GM12878 (cell line): ENCODE measurements around the gene SAC3D1. TPM values are rescaled to one million over a fixed set of nuclear protein-coding genes. Genes with fewer than 3 reads are reported as not detected.

Experiments used
- CBFB ChIP-seq: IDR thresholded peaks from 2 replicates; pipeline ENCODE4 v1.6.1; 2016; ENCODE audit warnings: antibody characterized with exemption, low read depth
- EED ChIP-seq: sonication (generic); IDR thresholded peaks from 2 replicates; pipeline ENCODE4 v1.6.1; 2016; ENCODE audit warnings: antibody characterized with exemption, low read depth
- EZH2 ChIP-seq: IDR thresholded peaks from 2 replicates; pipeline ENCODE4 v1.6.1; 2012; ENCODE audit warnings: low read depth, mild to moderate bottlenecking, control low read depth, inconsistent platforms, low read length, borderline replicate concordance; ENCODE audit not compliant: control insufficient read depth
- HDAC6 ChIP-seq: fragments of 200-600 bp; sonication (generic); IDR thresholded peaks from one replicate; pipeline ENCODE4 v1.8.0; 2017; ENCODE audit warnings: antibody characterized with exemption; ENCODE audit not compliant: unreplicated experiment
- JUND ChIP-seq: IDR thresholded peaks from 2 replicates; pipeline ENCODE4 v1.6.1; 2012; ENCODE audit warnings: low read depth, mild to moderate bottlenecking, low read length, improper control_type of control experiment, moderate library complexity
- KLF5 ChIP-seq: fragments of 450-650 bp; IDR thresholded peaks from 2 replicates; pipeline ENCODE4 v1.6.1; 2014; ENCODE audit warnings: mild to moderate bottlenecking; ENCODE audit not compliant: partially characterized antibody
- PRDM15 ChIP-seq: fragments of 450-650 bp; formaldehyde crosslinking; IDR thresholded peaks from 2 replicates; pipeline ENCODE4 v1.4.0; 2020; ENCODE audit warnings: mild to moderate bottlenecking, moderate library complexity
- RB1 ChIP-seq: fragments of 450-650 bp; formaldehyde crosslinking; IDR thresholded peaks from 2 replicates; pipeline ENCODE4 v1.6.1; 2017; ENCODE audit warnings: mild to moderate bottlenecking, borderline replicate concordance
- RCOR1 ChIP-seq: conservative IDR thresholded peaks from 2 replicates; pipeline ENCODE4 v1.6.1; 2012; ENCODE audit warnings: low read depth, low read length, improper control_type of control experiment
- SIN3A ChIP-seq: IDR thresholded peaks from 2 replicates; pipeline ENCODE4 v1.6.1; 2012; ENCODE audit warnings: low read depth, low read length, improper control_type of control experiment
- WRNIP1 ChIP-seq: IDR thresholded peaks from 2 replicates; pipeline ENCODE4 v1.6.1; 2011; ENCODE audit warnings: low read depth, low read length, improper control_type of control experiment, borderline replicate concordance
- ZBED1 ChIP-seq: IDR thresholded peaks from 2 replicates; pipeline ENCODE4 v1.6.1; 2016; ENCODE audit warnings: borderline replicate concordance
- ZSCAN29 ChIP-seq: fragments of 450-650 bp; IDR thresholded peaks from 2 replicates; pipeline ENCODE4 v1.6.1; 2017; ENCODE audit warnings: mild to moderate bottlenecking, moderate library complexity
- polyA plus RNA-seq, 11 experiments: library from polyadenylated mRNA; depleted of rRNA in 4 of 11; unstranded in 6 of 11; stranded (reverse) in 5 of 11; fragments of >200 nt; fragmentation: Nextera tagmentation in 4 of 11; fragmentation: Illumina TruSeq in 1 of 11; extraction: Ambion mirVana in 4 of 11; extraction: Trizol in 1 of 11; gene quantifications; 1 replicate in 1 of 11; 2 replicates in 10 of 11; pipeline versions ENCODE4 v1.2.1 to v1.2.3, GENCODE V29; 2011 to 2016; ENCODE audit warnings: inconsistent platforms in 2 of 11, missing spikeins in 2 of 11, low read depth in 1 of 11
- total RNA-seq, 4 experiments: library from RNA; depleted of rRNA in 3 of 4; stranded (reverse); fragments of >200 nt in 3 of 4; fragmentation: Illumina TruSeq in 1 of 4; extraction: Trizol in 1 of 4; gene quantifications; 2 replicates each; pipeline versions ENCODE4 v1.2.1 to v1.2.3, GENCODE V29; 2013 to 2021
- TF ChIP-seq, protein P1 (sequence below): fragments of 450-650 bp; IDR thresholded peaks from 2 replicates; pipeline ENCODE4 v1.6.1; 2016; ENCODE audit warnings: mild to moderate bottlenecking, moderate library complexity, borderline replicate concordance
- TF ChIP-seq, protein P2 (sequence below): fragments of 450-650 bp; formaldehyde crosslinking; IDR thresholded peaks from 2 replicates; pipeline ENCODE4 v1.5.0; 2022; ENCODE audit warnings: mild to moderate bottlenecking, missing genetic modification characterization
- TF ChIP-seq, protein P3 (sequence below): fragments of 450-650 bp; conservative IDR thresholded peaks from 2 replicates; pipeline ENCODE4 v1.6.1; 2017; ENCODE audit warnings: mild to moderate bottlenecking, moderate library complexity

SAC3D1 gene
- total and polyA plus RNA-seq, 10 of the 15 experiments (the other 5 are each of a cell fraction or from before 2014, with no cell fraction given): 0.16 to 44.6 (median 12.1) TPM

GRCh38 chr11:65083834-65084597 is 43.0 kb downstream of the SAC3D1 start, which contains the start of the genes CDCA5 and ZFPL1 (continued):
- TF ChIP-seq, protein P1, sequence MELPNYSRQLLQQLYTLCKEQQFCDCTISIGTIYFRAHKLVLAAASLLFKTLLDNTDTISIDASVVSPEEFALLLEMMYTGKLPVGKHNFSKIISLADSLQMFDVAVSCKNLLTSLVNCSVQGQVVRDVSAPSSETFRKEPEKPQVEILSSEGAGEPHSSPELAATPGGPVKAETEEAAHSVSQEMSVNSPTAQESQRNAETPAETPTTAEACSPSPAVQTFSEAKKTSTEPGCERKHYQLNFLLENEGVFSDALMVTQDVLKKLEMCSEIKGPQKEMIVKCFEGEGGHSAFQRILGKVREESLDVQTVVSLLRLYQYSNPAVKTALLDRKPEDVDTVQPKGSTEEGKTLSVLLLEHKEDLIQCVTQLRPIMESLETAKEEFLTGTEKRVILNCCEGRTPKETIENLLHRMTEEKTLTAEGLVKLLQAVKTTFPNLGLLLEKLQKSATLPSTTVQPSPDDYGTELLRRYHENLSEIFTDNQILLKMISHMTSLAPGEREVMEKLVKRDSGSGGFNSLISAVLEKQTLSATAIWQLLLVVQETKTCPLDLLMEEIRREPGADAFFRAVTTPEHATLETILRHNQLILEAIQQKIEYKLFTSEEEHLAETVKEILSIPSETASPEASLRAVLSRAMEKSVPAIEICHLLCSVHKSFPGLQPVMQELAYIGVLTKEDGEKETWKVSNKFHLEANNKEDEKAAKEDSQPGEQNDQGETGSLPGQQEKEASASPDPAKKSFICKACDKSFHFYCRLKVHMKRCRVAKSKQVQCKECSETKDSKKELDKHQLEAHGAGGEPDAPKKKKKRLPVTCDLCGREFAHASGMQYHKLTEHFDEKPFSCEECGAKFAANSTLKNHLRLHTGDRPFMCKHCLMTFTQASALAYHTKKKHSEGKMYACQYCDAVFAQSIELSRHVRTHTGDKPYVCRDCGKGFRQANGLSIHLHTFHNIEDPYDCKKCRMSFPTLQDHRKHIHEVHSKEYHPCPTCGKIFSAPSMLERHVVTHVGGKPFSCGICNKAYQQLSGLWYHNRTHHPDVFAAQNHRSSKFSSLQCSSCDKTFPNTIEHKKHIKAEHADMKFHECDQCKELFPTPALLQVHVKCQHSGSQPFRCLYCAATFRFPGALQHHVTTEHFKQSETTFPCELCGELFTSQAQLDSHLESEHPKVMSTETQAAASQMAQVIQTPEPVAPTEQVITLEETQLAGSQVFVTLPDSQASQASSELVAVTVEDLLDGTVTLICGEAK: peak; percentile 96
- TF ChIP-seq, protein P2, sequence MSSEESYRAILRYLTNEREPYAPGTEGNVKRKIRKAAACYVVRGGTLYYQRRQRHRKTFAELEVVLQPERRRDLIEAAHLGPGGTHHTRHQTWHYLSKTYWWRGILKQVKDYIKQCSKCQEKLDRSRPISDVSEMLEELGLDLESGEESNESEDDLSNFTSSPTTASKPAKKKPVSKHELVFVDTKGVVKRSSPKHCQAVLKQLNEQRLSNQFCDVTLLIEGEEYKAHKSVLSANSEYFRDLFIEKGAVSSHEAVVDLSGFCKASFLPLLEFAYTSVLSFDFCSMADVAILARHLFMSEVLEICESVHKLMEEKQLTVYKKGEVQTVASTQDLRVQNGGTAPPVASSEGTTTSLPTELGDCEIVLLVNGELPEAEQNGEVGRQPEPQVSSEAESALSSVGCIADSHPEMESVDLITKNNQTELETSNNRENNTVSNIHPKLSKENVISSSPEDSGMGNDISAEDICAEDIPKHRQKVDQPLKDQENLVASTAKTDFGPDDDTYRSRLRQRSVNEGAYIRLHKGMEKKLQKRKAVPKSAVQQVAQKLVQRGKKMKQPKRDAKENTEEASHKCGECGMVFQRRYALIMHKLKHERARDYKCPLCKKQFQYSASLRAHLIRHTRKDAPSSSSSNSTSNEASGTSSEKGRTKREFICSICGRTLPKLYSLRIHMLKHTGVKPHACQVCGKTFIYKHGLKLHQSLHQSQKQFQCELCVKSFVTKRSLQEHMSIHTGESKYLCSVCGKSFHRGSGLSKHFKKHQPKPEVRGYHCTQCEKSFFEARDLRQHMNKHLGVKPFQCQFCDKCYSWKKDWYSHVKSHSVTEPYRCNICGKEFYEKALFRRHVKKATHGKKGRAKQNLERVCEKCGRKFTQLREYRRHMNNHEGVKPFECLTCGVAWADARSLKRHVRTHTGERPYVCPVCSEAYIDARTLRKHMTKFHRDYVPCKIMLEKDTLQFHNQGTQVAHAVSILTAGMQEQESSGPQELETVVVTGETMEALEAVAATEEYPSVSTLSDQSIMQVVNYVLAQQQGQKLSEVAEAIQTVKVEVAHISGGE (CRISPR knock-in tag): peak; percentile 45; the same call in 1 of the 2 replicates
- TF ChIP-seq SIN3A (peak; percentile 99), EZH2 (no peak), PRDM15 (CRISPR knock-in tag) (no peak), RCOR1 (no peak), WRNIP1 (no peak), ZBED1 (no peak), CBFB (peak; percentile 63), HDAC6 (no peak), KLF5 (peak; percentile 54), JUND (peak; percentile 47; the same call in 1 of the 2 replicates), ZSCAN29 (no peak), EED (peak; percentile 19; the same call in 1 of the 2 replicates), RB1 (peak; percentile 88; the same call in 1 of the 2 replicates)
- TF ChIP-seq, protein P3, sequence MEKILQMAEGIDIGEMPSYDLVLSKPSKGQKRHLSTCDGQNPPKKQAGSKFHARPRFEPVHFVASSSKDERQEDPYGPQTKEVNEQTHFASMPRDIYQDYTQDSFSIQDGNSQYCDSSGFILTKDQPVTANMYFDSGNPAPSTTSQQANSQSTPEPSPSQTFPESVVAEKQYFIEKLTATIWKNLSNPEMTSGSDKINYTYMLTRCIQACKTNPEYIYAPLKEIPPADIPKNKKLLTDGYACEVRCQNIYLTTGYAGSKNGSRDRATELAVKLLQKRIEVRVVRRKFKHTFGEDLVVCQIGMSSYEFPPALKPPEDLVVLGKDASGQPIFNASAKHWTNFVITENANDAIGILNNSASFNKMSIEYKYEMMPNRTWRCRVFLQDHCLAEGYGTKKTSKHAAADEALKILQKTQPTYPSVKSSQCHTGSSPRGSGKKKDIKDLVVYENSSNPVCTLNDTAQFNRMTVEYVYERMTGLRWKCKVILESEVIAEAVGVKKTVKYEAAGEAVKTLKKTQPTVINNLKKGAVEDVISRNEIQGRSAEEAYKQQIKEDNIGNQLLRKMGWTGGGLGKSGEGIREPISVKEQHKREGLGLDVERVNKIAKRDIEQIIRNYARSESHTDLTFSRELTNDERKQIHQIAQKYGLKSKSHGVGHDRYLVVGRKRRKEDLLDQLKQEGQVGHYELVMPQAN: peak; percentile 100
